ENCODE measurements around the gene PIGU.

Gene PIGU

GRCh38 chr20:34575271-34575670 is 101.6 kb downstream of the PIGU start:
- DNase-seq = no peak

GRCh38 chr20:34574861-34575260 is 102.0 kb downstream of the PIGU start:
- DNase-seq = no peak

GRCh38 chr20:34574426-34574825 is 102.5 kb downstream of the PIGU start:
- DNase-seq = no peak

GRCh38 chr20:34573541-34574300 is 103.2 kb downstream of the PIGU start:
- DNase-seq = no peak

GRCh38 chr20:34571753-34572152 is 105.1 kb downstream of the PIGU start:
- no peak for DNase-seq

GRCh38 chr20:34570859-34571306 is 106.0 kb downstream of the PIGU start:
- DNase-seq = no peak

- DNase-seq = no peak
These were observed 107.3 kb downstream of the PIGU start for GRCh38 chr20:34569598-34569997.

- DNase-seq = no peak
These were observed 108.7 kb downstream of the PIGU start for GRCh38 chr20:34567892-34568865.

- no peak for DNase-seq
These were observed 109.7 kb downstream of the PIGU start for GRCh38 chr20:34566978-34567891.

- DNase-seq = no peak
These were observed 112.1 kb downstream of the PIGU start for GRCh38 chr20:34564833-34565232.

- peak; percentile 9 for DNase-seq
These were observed 114.3 kb downstream of the PIGU start for GRCh38 chr20:34562641-34563040.

GRCh38 chr20:34561661-34562060 is 115.2 kb downstream of the PIGU start:
- DNase-seq = no peak

GRCh38 chr20:34560614-34561013 is 116.3 kb downstream of the PIGU start:
- no peak for DNase-seq

GRCh38 chr20:34560141-34560523 is 116.8 kb downstream of the PIGU start:
- no peak for DNase-seq

- DNase-seq = no peak
These were observed 117.4 kb downstream of the PIGU start for GRCh38 chr20:34559311-34560140.

GRCh38 chr20:34558320-34559218 is 118.3 kb downstream of the PIGU start, which contains the start of gene MAP1LC3A:
Gene MAP1LC3A (plus strand): TSS chr20:34558718. CDS start chr20:34558869, 151 bp downstream.
- peak; percentile 46 for DNase-seq

- DNase-seq = no peak
These were observed 119.0 kb downstream of the PIGU start for GRCh38 chr20:34557936-34558319.

GRCh38 chr20:34553366-34553867 is 123.5 kb downstream of the PIGU start:
- DNase-seq = peak; percentile 12

GRCh38 chr20:34552569-34552968 is 124.3 kb downstream of the PIGU start:
- DNase-seq = no peak

GRCh38 chr20:34549929-34550305 is 127.0 kb downstream of the PIGU start:
- no peak for DNase-seq

Measured in NCI-H774 (cell line).